ENCODE results near the gene SEMA3G.

The SEMA3G gene

DNA sequence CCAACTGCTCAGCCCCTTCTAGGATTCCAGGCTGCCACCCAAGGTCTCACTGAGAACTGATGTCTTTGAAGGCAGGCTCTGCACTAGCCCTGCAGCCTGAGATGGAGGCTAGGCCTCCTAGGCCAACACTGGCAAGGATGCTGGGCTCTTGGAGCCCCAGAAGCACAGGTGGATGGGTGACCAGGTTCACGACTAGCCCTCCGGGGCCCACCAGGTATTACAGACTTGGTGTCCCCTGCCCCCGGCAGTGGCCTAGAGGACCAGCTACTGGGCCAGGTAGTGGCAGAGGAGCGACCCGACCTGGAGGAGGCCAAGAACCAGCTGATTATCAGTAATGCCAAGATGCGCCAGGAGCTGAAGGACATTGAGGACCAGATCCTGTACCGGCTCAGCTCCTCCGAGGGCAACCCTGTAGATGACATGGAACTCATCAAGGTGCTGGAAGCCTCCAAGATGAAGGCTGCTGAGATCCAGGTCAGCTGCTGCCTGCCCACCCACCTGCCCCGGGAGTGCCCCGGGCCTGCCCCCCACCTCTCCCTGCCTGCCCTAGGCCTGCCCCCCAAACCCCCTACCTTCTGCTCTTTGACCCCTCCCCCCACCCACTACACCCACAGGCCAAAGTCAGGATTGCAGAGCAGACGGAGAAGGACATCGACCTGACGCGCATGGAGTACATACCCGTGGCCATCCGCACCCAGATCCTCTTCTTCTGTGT is 52.5 kb downstream of the SEMA3G start:
- DNase-seq (ENCODE audit: low read depth), result no peak
- TF ChIP-seq, protein P1, sequence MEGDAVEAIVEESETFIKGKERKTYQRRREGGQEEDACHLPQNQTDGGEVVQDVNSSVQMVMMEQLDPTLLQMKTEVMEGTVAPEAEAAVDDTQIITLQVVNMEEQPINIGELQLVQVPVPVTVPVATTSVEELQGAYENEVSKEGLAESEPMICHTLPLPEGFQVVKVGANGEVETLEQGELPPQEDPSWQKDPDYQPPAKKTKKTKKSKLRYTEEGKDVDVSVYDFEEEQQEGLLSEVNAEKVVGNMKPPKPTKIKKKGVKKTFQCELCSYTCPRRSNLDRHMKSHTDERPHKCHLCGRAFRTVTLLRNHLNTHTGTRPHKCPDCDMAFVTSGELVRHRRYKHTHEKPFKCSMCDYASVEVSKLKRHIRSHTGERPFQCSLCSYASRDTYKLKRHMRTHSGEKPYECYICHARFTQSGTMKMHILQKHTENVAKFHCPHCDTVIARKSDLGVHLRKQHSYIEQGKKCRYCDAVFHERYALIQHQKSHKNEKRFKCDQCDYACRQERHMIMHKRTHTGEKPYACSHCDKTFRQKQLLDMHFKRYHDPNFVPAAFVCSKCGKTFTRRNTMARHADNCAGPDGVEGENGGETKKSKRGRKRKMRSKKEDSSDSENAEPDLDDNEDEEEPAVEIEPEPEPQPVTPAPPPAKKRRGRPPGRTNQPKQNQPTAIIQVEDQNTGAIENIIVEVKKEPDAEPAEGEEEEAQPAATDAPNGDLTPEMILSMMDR (IDR thresholded peaks at IDR 0.05; ENCODE audit: low read length, missing control alignments), result no peak
- no peak overlapping the region for H3K4me3 ChIP-seq (replicated peaks; ENCODE audit: low read depth, low read length)

DNA sequence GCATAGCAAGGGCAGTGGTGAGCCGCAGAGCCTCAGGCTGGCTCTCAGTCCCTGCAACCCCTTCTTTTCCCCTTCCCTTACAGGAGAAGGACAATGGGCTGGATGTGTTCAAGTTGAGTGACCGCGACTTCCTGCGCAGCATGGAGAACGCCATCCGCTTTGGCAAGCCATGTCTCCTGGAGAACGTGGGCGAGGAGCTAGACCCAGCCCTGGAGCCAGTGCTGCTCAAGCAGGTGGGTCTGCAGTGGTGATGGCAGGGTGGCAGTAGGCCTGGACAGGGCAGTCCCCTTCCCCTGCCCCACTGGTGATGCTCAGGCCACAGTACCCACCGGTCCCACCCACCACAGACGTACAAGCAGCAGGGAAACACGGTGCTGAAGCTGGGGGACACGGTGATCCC is 53.8 kb downstream of the SEMA3G start:
- no peak for DNase-seq (ENCODE audit: low read depth)
- H3K4me3 ChIP-seq (replicated peaks; ENCODE audit: low read depth, low read length), result no peak overlapping the region
- TF ChIP-seq, protein P1 (IDR thresholded peaks at IDR 0.05; ENCODE audit: low read length, missing control alignments), result no peak

DNA sequence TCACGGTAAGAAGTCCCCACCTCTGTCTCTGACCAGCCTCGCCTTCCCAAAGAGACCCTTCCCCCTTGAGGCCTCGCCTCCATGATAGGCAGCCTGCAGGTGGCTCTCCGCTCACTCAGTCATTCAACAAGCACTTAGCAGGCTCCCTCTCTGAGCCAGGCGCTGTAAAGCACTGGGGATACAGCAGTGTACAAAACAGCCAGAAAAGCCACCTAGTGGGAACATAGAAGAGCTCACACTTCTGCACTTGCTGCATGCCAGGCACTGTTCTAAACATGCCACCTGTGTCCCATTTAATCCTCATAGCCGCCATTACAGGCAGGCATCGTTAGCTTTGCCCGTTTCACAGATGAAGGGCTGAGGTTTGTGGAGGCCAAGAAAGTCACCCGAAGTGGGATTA is 56.0 kb downstream of the SEMA3G start:
- TF ChIP-seq, protein P1 (IDR thresholded peaks at IDR 0.05; ENCODE audit: low read length, missing control alignments), result peak; percentile 7
- DNase-seq (ENCODE audit: low read depth), result no peak
- no peak overlapping the region for H3K4me3 ChIP-seq (replicated peaks; ENCODE audit: low read depth, low read length)

DNA sequence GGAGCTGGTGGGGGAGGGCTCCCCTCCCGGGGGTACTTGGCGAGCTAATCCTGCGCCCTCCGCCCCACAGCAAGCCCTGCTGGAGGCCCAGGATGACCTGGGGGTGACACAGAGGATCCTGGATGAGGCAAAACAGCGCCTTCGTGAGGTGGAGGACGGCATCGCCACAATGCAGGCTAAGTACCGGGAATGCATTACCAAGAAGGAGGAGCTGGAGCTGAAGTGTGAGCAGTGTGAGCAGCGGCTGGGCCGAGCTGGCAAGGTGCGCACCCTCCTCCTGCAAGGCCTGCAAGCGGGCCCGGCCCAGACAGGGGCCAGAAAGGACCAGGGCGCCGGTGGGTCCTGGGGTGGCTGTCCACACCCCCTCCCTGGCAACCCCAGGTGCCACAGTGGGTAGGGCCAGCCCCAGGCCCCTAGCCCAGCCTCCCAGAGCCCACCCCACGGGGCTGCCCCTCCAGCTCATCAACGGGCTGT is 56.5 kb downstream of the SEMA3G start:
- no peak overlapping the region for H3K4me3 ChIP-seq (replicated peaks; ENCODE audit: low read depth, low read length)
- TF ChIP-seq, protein P1 (IDR thresholded peaks at IDR 0.05; ENCODE audit: low read length, missing control alignments), result no peak
- DNase-seq (ENCODE audit: low read depth), result no peak

DNA sequence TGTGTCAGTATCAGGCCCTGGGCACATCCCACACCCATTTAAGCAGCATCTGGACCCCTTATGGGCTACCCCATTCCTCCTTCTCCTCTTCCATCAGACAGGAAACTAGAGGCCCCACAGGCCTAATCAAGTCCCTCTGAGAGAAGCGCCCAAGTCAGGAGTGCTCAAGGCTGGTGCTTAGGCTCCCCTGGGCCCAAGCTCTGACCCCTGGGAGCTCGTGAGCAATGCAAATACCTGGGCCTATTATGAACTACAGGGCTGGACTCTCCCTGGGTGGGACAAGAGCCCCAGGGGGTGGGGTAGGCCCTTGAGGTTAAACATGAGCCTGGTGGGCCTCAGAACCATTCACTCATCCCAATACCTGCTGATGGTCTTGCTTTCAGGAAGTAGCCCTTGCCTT is 57.4 kb downstream of the SEMA3G start:
- no peak for DNase-seq (ENCODE audit: low read depth)
- TF ChIP-seq, protein P1 (IDR thresholded peaks at IDR 0.05; ENCODE audit: low read length, missing control alignments), result no peak
- H3K4me3 ChIP-seq (replicated peaks; ENCODE audit: low read depth, low read length), result no peak overlapping the region

DNA sequence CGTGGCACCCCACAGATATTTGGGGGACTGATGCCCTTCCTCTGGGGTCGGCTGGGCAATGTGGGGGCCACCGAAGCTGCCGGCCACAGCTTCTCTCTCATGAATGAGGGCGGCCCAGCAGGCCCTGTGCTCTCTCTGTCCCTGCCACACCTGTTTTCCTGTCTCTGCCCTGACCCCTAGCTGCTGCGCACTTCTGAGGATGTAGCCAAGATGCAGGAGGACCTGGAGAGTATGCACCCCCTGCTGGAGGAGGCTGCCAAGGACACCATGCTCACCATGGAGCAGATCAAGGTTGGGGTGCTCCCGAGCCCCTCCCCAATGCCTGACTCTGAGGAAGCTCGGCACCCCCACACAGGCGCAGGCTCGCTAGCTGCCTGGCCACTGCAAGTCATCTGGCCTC is 59.7 kb downstream of the SEMA3G start:
- no peak overlapping the region for H3K4me3 ChIP-seq (replicated peaks; ENCODE audit: low read depth, low read length)
- TF ChIP-seq, protein P1 (IDR thresholded peaks at IDR 0.05; ENCODE audit: low read length, missing control alignments), result peak; percentile 64
- peak; percentile 32 for DNase-seq (ENCODE audit: low read depth)
